Fibroblast of lung (primary cell): ENCODE measurements around the gene NOSIP. TPM values are rescaled to one million over a fixed set of nuclear protein-coding genes. Genes with fewer than 3 reads are reported as not detected.

Source experiments
- DNase-seq, 2 donors: peaks; one replicate each; pipeline versions ENCODE4 v3.0.0 to v3.0.0-alpha.2; 2010; ENCODE audit warnings: low read depth in 2 of 2
- H2AFZ ChIP-seq: 2 replicates; pipeline ENCODE4 v1.5.1; 2012; ENCODE audit warnings: low read length, control low read depth, inconsistent platforms
- H3K27ac ChIP-seq: 2 replicates; pipeline ENCODE4 v1.5.1; 2011; ENCODE audit warnings: low read length, control low read depth; ENCODE audit not compliant: insufficient read depth
- H3K27me3 ChIP-seq: 2 replicates; pipeline ENCODE4 v1.5.1; 2011; ENCODE audit warnings: mild to moderate bottlenecking, low read length; ENCODE audit not compliant: control insufficient read depth, insufficient read depth
- H3K36me3 ChIP-seq: 2 replicates; pipeline ENCODE4 v1.5.1; 2011; ENCODE audit warnings: low read length; ENCODE audit not compliant: control insufficient read depth, insufficient read depth
- H3K4me1 ChIP-seq: 2 replicates; pipeline ENCODE4 v1.5.1; 2011; ENCODE audit warnings: low read length; ENCODE audit not compliant: control insufficient read depth, insufficient read depth; ENCODE audit errors: extremely low read depth
- H3K4me2 ChIP-seq: 2 replicates; pipeline ENCODE4 v1.5.1; 2011; ENCODE audit warnings: low read length, control low read depth; ENCODE audit not compliant: insufficient read depth; ENCODE audit errors: extremely low read depth
- H3K4me3 ChIP-seq, 4 experiments: fragments of 200-600 bp in 1 of 4; sonication (generic) in 1 of 4; replicated peaks in 1 of 4; 2 replicates each; pipeline ENCODE4 v1.5.1; 2011 to 2016; ENCODE audit warnings: low read length in 4 of 4, low read depth in 3 of 4, mild to moderate bottlenecking in 3 of 4, control low read depth in 2 of 4, inconsistent platforms in 1 of 4, mixed read lengths in 1 of 4; ENCODE audit not compliant: insufficient read depth in 1 of 4; ENCODE audit errors: control extremely low read depth in 1 of 4
- H3K79me2 ChIP-seq: 2 replicates; pipeline ENCODE4 v1.5.1; 2012; ENCODE audit warnings: mild to moderate bottlenecking, low read length, inconsistent platforms; ENCODE audit not compliant: control insufficient read depth, insufficient read depth
- H3K9ac ChIP-seq: 2 replicates; pipeline ENCODE4 v1.5.1; 2011; ENCODE audit warnings: mild to moderate bottlenecking, low read length, control low read depth; ENCODE audit not compliant: insufficient read depth
- H3K9me3 ChIP-seq: 2 replicates; pipeline ENCODE4 v1.5.1; 2012; ENCODE audit warnings: low read depth, low read length; ENCODE audit not compliant: control insufficient read depth, insufficient read depth
- H4K20me1 ChIP-seq: 2 replicates; pipeline ENCODE4 v1.5.1; 2011; ENCODE audit warnings: low read length; ENCODE audit not compliant: control insufficient read depth, insufficient read depth; ENCODE audit errors: extremely low read depth
- EZH2 ChIP-seq: IDR thresholded peaks from 2 replicates; pipeline ENCODE4 v1.5.1; 2012; ENCODE audit warnings: low read length, control low read depth, mild to moderate bottlenecking; ENCODE audit errors: missing control alignments
- polyA plus RNA-seq, 2 donors: library from polyadenylated mRNA; depleted of rRNA in 1 of 2; stranded (reverse) in 1 of 2; unstranded in 1 of 2; fragments of >200 nt; gene quantifications; 2 replicates each; pipeline ENCODE4 v1.2.1, GENCODE V29; 2011 to 2012; ENCODE audit warnings: missing spikeins in 1 of 2
- total RNA-seq: library from RNA; depleted of rRNA; stranded (reverse); fragments of >200 nt; gene quantifications from 2 replicates; pipeline ENCODE4 v1.2.1, GENCODE V29; 2014
- TF ChIP-seq, protein P1 (sequence below), 2 donors: IDR thresholded peaks in 1 of 2; conservative IDR thresholded peaks in 1 of 2; 1 replicate in 1 of 2; 2 replicates in 1 of 2; pipeline ENCODE4 v1.5.1; 2011 to 2012; ENCODE audit warnings: low read length in 2 of 2, control low read depth in 1 of 2, inconsistent platforms in 1 of 2, low read depth in 1 of 2, mild to moderate bottlenecking in 1 of 2

The NOSIP gene
- total and polyA plus RNA-seq, 2 donors (not counting 1 experiment from before 2014, with no cell fraction given), result 41.2 to 67.9 TPM

GRCh38 chr19:49570997-49571676, 9.2 kb downstream of the NOSIP start:
- H3K27ac ChIP-seq, result no peak overlapping the region
- H3K27me3 ChIP-seq, result no peaks in the 10 kb centered on the region
- TF ChIP-seq, protein P1, sequence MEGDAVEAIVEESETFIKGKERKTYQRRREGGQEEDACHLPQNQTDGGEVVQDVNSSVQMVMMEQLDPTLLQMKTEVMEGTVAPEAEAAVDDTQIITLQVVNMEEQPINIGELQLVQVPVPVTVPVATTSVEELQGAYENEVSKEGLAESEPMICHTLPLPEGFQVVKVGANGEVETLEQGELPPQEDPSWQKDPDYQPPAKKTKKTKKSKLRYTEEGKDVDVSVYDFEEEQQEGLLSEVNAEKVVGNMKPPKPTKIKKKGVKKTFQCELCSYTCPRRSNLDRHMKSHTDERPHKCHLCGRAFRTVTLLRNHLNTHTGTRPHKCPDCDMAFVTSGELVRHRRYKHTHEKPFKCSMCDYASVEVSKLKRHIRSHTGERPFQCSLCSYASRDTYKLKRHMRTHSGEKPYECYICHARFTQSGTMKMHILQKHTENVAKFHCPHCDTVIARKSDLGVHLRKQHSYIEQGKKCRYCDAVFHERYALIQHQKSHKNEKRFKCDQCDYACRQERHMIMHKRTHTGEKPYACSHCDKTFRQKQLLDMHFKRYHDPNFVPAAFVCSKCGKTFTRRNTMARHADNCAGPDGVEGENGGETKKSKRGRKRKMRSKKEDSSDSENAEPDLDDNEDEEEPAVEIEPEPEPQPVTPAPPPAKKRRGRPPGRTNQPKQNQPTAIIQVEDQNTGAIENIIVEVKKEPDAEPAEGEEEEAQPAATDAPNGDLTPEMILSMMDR (conservative IDR thresholded peaks at IDR 0.05 in 1 of 2, IDR thresholded peaks at IDR 0.05 in 1 of 2; ENCODE audit: low read depth in 1 of 2, low read length in 2 of 2), result no peak
- no peak for TF ChIP-seq EZH2
- no peaks in the 10 kb centered on the region for H3K9me3 ChIP-seq
- no peak overlapping the region for H3K4me2 ChIP-seq
- no peak overlapping the region for H3K4me3 ChIP-seq
- no peaks in the 10 kb centered on the region for H3K4me1 ChIP-seq
- H2AFZ ChIP-seq, result no peak overlapping the region
- peaks cover 17% of the 10 kb centered on the region for H3K79me2 ChIP-seq
- H3K9ac ChIP-seq, result no peak overlapping the region
- no peaks in the 10 kb centered on the region for H4K20me1 ChIP-seq
- peaks cover 5% of the 10 kb centered on the region for H3K36me3 ChIP-seq
- DNase-seq, result no peak

DNA sequence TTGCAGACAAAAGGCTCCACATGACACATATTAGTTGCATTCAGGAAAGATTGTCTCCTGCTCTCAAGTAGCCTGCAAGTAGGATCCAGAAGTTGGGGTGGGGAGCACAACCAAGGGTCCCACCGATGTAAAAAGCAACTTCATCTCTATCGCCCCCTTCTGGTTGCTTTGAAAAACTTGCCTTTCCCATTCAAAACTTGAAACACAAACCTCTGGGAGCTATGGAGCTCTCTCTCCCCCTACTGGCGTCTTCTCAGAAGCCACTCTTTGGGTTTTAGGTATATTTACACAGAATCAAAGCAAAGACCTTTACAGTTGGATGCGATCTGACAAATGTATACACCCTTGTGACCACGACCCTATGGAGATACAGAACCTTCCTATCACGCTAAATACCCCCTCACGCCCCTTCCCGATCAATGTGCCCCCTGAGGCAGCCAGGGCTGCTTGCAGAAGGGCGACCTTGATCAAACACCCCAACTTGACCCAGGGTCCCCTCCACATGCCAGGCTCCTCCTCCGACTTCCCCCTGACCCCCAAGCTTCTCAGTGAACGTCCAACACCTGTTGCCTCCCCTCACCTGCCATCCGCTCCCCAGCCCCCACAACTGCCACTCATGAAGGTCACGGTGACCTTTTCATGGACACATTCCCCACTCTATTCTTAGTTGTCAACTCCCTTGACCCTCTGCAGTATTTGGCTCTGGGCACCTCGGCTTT, 10.1 kb downstream of the NOSIP start:
- no peak overlapping the region for H3K9ac ChIP-seq
- H4K20me1 ChIP-seq, result no peaks in the 10 kb centered on the region
- no peaks in the 10 kb centered on the region for H3K4me1 ChIP-seq
- no peak overlapping the region for H3K27ac ChIP-seq
- no peak for TF ChIP-seq EZH2
- TF ChIP-seq, protein P1 (conservative IDR thresholded peaks at IDR 0.05 in 1 of 2, IDR thresholded peaks at IDR 0.05 in 1 of 2; ENCODE audit: low read depth in 1 of 2, low read length in 2 of 2), result peak; percentile 99 to 100
- no peaks in the 10 kb centered on the region for H3K27me3 ChIP-seq
- H3K4me3 ChIP-seq, result no peak overlapping the region
- peaks cover 5% of the 10 kb centered on the region for H3K36me3 ChIP-seq
- peak; percentile 71 to 89 for DNase-seq
- H3K79me2 ChIP-seq, result peaks cover 17% of the 10 kb centered on the region
- H3K9me3 ChIP-seq, result no peaks in the 10 kb centered on the region
- no peak overlapping the region for H2AFZ ChIP-seq
- H3K4me2 ChIP-seq, result no peak overlapping the region

DNA sequence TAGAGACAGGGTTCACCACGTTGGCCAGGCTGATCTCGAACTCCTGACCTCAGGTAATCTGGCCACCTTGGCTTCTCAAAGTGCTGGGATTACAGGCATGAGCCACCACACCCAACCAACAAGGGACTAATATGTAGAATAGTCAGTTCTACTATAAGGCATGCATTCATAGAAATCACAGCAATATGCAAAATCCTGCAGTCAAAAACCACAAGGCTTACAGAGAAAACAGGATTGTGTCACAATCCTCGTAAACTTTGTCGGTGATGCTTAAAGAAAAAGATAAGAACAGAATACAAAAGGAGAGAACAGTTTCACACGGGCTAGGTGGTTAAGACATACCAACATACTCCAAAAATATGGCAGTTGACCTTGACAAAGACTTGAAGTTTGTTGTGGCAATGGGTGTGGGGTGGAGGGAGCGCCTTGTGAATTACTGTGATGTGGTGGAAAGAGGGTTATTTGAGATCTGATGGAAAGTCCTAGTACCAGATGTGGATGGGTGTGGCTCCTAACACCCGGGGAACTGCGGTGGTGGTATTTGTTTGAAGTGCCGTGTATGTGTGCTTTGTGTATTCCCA, 12.4 kb downstream of the NOSIP start:
- no peak overlapping the region for H3K4me2 ChIP-seq
- H4K20me1 ChIP-seq, result no peaks in the 10 kb centered on the region

More for the DNA sequence above, 12.4 kb downstream of the NOSIP start:
- Histone ChIP-seq H3K9ac (no peak overlapping the region), H3K27me3 (no peaks in the 10 kb centered on the region), H3K4me3 (no peak overlapping the region), H3K27ac (no peak overlapping the region), H3K9me3 (no peaks in the 10 kb centered on the region), H2AFZ (no peak overlapping the region), H3K36me3 (no peaks in the 10 kb centered on the region), H3K4me1 (no peaks in the 10 kb centered on the region), H3K79me2 (peaks cover 13% of the 10 kb centered on the region)
- no peak for TF ChIP-seq EZH2
- TF ChIP-seq, protein P1 (conservative IDR thresholded peaks at IDR 0.05 in 1 of 2, IDR thresholded peaks at IDR 0.05 in 1 of 2; ENCODE audit: low read depth in 1 of 2, low read length in 2 of 2), result no peak
- peak in 1 of 2 donors; percentile 57 for DNase-seq
